Fibroblast of the conjunctiva (primary cell): Measurements from ENCODE around the gene KDM4C.
"Not testable (repeated sequence)": the region's sequence is repeated elsewhere in the genome, so short reads cannot be mapped to it uniquely, and the experiment has no call there.

ENCODE experiments used
- DNase-seq: peaks from one replicate; pipeline ENCODE4 v3.0.0-alpha.2; 2010; ENCODE audit warnings: low read depth

KDM4C gene

DNA sequence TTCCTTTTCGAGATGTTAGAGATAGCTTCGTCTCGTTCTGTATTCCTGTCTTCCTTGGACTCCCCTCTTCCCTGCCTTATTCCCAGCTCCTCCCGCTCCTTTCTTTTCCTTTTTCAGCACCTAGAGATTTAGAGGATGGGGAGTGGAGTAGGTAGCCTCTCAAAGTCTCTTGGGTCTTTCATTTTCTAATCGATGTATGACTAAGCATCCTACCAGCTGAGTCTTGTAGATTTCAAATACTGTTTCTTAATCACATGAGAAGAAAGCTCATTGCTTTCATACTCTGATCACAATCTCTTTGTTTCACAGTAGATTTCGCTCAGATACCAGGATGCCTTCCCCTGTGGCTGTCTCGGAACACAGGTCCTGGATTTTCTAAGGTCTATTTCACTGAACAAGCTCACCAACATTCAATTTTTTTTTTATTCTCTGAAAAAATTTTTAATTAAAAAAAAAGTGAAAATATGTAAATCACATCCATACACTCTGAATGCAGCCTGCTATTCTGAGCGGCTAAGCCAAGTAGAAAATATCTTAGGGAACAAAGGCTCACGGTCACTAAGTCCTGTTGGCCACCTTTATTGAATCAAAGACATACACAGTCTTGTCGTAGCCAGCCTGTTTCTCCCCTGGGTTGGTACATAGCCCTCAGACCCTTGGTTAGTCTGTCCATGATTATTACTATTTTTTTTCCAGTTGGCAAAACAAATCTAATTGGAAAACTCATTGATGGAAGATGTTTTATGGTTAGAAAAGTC lies 413.8 kb downstream of the KDM4C start:
- DNase-seq: no peak

DNA sequence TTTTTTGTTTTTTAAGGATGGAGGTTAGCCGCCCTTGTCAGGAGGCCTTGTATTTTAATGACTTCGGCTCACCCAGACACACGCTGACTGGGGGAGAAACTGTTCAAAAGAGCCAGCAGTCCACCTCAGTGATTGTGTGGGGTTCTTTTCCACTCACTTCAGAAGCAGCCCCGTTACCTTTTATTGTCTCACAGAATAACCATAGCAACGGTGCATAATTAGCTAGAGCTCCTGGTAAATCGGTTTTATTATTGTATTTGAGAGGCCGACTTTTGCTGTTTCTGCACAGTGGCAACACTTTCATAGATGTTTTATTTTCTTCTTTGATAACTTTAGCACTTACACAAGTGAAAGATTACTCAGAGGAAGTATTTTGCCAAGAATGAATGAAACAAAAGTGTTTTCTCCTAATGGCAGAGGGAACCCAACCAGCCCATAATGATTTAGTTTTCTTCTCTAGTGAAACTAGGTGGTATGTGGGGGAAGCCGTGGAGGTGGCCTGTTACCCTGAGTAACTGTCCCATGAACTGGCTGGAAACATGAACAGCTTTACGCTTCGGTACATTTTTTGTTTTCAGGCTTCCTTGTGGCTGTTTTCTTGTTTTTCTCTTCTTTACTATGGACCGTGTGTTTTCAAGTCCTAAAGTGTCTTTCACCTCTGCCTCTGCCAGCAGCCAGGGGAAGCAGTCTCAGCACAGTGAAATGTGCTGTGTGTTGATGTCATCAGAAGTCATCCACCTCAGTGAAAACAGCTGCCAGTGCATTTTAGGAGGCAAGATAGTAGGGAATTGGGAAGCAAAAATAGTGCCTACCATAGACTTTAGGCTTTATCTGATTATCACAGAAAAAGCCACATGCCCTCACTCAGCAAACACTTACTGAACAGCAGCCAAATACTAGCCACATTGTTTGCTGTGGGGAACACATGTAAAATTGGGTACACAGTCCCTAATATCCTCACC lies 414.7 kb downstream of the KDM4C start:
- DNase-seq: no peak

DNA sequence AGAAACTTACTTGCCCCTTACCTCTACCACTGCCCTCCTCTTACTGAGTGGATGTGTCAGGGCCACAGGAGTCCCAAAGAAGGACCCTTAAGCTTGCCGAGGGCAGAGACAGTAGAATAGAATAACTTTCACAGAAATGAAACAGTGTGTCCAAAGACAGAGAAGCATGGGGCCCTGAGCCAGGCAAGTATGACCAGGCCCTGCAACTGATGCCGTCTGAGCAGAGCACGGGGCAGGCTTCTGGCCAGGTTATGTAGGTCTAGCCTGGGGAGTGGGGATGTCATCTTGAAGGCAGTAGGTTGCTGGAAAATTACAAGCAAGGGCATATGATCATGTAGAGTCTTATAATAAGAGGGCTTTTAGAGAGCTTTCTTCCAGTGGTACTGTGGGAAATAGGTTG lies 415.4 kb downstream of the KDM4C start:
- no peak for DNase-seq

DNA sequence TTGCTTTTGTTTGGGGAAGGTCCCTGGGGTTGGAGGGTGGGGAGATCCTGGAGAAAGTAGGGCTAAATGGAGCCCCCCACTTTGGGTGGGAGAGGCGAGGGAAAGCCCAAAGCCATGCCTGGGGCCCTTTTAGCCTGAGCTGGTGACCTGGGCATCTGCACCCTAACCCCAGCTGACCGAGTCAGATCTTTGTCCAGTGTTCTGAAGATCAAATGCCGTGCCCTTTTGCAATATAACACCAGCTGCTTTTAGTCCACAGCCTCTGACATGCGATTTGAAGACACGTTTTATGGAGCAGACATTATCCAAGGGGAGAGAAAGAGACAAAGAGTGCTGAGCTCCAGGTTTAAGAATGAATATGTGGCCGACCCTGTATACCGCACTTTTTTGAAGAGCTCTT lies 416.5 kb downstream of the KDM4C start:
- DNase-seq: no peak

DNA sequence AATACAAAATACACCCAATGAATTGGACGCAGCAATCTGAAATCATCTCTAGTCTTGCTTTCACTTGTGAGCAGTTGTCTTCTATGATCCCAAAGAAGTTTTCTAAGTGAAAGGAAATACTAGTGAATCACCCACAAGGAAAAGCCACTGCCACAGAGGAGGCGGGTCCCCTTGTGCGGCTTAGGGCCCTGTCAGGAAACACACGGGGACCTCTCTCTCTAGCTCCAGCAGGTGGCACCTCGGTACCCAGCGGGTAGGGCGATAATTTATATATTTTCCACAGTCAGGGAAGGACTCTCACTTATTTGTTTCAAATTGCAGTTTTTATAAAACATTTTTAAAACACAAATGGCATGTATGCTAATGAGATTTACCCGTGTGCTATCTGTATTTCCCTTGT lies 417.1 kb downstream of the KDM4C start:
- DNase-seq: no peak

DNA sequence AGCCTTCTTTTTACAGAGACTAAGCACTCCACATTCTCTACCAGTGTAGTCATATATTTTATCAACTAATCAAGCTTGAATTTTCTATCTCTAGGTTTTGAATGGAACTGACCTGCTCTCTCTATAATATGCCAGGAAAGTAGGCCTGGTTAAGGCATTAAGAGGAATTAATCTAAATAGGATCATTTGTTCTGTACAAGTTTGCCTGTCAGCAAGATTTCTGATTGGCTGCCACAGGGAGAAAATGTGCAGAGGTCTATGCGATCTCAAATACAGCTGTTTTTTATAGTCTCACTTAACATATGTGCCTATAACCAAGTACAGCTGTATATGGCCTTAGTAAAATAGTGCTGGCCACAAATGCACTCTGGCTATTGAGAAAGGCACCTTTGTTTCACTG lies 418.8 kb downstream of the KDM4C start:
- no peak for DNase-seq

DNA sequence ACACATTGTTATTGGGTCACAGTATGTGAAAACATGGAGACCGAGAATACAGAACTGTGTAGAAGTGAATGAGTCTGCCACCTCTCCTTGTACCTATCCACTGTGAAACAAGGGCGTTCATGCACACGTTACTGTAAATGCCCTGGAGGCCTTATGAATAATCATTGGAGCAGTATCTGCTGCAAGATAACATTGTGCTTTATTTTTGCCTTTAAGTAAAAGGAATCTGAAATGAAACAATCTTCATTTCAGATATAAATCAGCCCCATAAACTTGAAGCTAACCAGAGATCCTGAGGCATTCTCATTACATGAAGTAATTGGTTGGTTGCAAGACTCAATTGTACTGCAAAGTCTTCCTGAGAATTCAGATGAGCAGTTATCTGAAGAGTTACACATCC lies 419.6 kb downstream of the KDM4C start:
- DNase-seq: no peak

DNA sequence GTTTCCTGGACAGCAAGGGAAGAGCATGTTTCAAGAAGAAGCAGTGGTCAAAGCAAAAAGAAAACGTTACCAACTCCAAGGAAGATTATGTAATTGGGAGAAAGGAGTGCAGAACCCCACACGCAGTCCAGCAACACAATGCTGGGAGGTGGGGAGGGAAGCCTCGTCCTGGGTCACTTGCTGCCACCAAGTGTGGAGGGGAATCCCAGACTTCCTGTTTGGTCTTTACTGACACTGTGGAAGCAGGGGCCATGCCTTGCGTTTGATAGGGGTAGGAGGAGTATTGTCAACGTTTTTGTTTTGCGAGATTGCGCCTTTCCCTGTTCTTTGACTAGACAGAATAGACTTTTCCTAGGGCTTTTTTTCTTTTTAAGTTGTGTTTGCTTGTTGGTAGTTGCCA lies 421.0 kb downstream of the KDM4C start:
- DNase-seq: no peak

DNA sequence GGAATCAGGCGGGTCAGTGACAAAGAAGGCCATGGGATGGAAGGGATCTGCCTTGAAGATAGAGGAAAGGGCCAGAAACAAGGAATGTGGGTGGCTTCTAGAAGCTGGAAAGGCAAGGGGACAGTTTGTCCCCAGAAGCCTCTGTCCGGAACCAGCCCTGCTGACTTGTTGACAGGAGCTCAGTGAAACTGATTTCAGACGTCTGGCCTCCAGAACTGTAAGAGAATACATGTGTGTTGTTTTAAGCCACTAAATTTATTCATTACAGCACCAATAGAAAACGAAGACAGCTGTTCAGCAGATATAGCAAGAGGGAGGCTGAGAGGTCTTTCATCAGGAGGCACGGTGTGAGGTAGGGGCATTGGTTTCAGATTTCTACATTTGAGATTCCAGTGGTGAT lies 422.5 kb downstream of the KDM4C start:
- no peak for DNase-seq

DNA sequence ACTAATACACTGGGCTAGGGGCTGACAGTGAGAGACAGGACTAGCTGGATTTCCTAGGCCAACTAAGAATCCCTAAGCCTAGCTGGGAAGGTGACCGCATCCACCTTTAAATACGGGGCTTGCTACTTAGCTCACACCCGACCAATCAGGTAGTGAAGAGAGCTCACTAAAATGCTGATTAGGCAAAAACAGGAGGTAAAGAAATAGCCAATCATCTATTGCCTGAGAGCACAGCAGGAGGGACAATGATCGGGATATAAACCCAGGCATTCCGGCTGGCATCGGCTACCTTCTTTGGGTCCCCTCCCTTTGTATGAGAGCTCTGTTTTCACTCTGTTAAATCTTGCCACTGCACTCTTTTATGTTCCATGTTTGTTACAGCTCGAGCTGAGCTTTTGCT lies 425.4 kb downstream of the KDM4C start:
- DNase-seq: not testable (repeated sequence)

DNA sequence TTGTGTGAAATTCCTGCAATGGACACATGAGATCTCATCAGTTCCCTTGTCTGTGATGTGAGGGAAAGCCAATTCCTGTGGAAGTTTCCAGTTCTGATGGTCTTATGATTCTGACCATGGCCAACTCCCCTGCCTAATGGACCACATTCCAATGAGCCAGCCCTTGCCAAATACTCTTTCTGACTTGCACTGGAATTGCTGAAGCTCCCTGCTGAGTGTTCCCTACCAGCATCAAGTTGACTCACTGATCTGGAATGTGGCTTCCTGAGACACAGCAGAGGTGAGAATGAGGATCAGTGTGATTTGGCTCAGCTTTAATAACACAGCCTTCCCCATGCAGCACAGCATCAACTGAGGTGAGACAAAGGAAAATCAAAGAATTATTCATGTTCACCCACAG lies 427.8 kb downstream of the KDM4C start:
- peak; percentile 57 for DNase-seq

DNA sequence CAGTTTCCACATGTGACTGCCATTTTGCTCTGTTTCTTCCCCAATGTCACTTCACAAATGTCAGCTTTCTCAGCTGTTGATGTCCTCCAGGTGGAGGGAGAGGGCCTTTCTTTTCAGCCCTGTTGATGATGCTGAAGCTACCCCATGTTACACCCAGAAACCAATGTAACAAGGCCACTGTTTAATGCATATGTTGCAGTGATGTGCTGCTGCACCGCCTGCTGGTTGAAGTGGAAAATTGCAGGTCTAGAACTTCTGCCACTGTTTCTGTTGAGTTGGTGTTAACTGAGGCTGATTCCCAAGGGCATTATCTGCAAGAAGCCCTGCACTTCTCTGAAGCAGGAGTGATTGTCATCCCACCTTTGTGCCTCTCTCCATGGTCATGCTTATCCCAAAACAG lies 428.4 kb downstream of the KDM4C start:
- DNase-seq: no peak

DNA sequence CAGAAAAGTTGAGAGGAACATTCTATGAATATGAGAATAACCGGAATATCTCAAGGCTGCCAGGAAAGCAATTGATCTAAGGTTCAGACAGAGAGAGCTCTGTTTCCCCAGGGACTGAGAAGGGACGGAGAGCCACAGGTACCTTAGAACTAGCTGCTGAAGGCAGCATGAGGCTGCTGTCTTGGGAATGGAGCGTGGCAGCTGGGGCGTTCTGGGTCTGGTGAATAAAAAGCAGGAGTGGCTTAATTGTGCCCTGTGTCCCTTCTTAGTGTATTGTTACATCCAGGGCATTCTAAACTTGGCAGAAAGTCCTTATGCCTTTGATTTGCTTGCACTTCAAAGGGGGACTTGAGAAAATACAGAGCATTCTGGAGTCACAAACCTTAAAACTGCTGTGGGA lies 434.5 kb downstream of the KDM4C start:
- no peak for DNase-seq

DNA sequence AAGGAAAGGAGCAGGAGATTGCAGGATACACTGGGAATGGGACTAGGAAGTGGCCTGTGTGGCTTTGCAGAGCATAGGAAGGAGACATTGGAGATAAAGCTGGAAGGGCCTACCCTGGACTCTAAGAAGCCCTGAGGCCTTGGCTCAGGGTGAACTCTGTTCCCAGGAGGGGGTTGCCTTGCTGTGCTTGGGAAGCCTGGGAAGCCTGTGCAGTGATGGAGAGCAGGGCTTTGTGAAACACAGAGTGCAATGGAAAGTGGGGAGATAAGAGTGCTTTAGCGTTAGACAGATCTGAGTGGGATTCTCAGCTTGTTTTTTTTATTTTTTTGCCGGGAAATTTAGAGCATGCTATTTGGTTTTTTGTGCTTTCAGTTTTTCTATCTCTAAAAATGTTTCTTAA lies 437.8 kb downstream of the KDM4C start:
- DNase-seq: no peak

DNA sequence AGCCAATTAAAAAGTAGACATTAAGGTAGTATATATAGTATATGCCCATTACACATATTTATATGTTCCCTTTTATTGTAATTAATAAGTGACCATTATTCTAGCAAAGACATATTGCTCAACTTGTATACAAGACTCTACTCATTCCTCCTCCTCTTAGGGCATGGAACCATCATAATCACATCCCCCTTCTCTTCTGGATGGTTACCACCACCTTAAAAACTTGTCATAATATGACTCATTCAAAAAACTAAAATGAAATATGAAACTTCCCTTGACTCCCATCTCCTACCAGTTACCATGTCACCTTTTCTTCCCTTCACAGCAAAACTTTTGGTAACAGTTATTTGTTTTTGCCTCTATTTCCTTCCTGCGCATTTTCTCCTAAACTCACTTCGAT lies 438.7 kb downstream of the KDM4C start:
- DNase-seq: no peak

DNA sequence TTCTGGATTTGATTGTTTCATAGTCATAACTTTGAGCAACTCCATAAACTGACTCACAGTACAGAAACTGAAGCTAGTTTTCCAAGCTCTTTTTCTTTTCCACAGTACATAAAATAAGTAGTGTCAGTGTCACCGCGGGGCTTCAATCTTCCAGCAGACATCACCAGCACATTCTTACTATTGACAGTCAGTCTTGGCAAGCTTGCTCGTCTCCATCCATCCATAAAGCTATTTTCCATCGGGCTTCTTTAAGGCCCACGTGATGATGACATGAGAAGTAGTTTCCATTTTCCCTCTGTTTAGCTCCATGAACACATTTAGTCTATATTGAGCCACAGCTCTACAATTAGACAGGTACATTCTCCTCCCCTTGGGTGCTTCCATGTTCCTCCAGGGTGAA lies 443.4 kb downstream of the KDM4C start:
- no peak for DNase-seq

DNA sequence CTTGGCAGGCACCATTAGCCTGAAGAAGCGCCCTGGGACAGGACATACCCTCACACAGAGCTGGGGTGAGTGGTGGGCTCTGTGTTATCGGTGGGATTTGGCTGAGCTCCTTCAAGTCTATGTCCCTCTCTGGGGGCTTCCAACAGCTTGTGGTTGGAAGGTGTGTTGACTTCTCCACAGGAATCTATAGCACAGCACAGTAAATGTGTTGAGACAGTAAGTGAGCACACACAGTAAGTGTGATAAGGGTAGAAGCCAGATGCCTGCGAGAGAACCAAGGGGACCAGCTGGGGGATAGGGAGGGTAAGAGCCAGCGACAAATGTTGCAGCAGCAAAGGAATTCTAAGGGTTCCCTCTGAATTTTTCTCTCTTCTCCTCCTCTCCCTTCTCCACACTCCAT lies 448.0 kb downstream of the KDM4C start:
- DNase-seq: no peak

DNA sequence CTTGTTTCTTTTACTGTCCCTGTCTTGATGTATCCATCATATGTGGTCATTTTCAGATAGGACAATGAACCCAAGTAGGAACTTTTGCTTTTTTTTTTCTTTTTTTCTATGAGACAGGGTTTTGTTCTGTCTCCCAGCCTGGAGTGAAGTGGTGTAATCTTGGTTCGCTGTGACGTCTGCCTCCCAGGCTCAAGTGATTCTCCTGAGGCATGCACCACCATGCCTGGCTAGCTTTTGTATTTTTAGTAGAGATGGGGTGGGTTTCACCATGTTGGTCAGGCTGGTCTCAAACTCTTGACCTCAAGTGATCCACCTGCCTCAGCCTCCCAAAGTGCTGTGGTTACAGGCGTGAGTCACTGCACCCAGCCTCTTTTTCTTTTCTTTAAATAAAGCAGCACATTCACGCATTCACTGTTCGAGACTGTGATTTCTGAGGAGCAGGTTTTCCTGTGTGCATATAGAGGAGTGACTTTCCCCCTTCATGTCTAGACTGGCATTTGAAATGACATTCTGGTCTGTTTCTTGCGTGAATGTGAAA lies 448.5 kb downstream of the KDM4C start:
- no peak for DNase-seq

DNA sequence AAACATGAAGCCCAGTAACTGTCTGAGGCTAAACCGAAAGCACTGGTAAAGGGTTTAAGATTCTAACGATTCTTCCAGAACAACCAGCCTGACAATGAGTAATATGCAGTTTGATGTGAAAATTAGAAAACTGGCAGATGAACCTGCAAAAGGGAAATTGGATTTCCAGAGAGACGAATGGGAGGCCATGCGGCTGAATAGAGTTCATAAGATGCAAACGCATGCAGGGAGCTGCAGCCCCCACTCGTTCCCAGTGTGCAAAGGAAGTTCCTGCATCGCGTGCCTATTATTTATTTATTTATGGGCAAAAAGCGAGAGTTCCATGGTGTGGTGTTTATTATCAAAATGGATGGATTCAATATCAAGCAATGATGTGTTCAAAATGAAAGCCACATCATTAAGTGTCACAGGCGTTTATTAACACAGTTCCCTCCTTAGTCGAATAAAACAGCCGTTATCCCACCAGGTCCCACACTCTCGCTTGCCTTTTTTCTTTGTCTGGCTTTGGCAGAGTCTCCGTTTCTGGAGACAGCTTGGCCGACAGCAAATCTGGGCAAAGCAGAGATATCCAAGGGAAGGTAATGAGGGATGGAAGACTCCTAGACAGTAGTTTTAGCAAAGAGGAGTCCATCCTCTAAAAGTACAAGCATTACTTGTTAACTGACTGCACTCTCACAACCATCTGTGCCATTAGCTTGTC lies 451.4 kb downstream of the KDM4C start:
- DNase-seq: no peak

DNA sequence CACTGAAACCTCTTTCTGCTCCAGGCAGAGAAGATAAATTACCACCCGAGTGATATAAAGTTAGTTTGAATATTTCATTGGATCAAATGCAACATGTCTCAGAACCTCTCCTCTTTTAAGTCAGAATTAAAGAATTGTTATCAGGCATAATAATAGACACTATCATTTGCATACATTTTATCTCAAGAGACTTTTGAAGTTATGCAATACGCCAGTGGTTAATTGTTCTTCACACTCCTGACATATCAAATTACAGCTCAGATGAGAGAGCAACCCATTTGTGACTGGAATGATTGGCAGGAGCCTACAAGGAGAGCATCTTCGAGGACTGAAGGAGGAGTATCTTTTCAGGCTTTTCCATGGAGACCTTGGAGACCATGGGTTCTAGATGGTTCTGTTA lies 452.2 kb downstream of the KDM4C start:
- DNase-seq: no peak

DNA sequence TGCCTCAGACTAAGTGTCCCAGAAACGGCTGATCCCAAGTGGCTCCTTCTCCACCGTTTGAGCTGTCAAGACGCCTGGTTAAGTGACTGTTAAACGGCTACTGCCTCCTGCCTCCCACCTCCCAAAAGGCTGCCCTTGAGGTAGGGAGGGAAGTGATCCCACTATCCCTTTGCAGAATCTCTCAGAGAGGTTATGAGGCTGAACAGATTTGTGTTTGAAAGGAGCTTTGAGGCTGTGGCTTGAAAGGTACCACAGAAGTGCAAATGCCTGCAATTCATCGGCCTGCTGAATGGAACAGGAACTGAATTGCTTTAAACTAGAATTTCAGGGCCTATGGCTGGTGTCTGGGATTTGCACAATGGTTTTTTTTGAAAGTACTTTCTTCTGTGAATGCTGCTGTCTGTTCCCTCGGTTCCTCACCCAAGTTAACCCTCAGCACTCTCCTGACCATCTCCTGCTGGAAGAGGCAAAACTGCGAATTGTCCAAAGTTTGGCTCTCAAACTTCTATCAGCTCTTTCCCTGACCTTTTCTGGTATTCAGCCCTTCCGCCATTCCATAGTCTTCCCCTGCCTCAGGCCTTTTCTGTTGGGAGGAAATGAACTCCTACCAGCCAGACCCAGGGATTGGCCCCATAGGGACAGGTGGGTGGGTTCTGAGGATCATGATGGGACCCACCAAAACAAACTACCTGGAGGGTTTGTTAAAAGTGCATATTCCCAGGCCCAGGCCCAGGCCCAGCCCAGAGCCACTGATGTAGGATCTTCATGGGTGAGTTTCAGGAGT lies 453.3 kb downstream of the KDM4C start:
- no peak for DNase-seq

DNA sequence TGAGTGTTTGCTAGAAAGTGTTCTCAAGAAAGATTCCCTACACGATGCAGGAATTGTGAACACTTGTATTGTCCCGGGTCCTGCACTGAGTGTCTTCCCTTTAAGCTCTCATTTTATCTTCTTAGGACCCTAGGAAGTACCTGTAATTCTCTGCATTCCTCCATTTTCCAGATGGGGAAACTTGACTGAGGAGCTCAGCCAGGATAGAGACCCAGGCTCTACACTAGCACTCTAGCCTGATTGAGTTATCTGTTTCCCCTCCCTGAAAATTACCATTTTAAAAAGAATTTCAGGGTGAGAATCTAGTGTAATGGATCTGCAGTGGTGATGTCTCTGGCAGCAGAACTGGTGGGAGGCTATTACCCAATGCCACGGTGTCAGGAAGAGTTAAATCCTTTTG lies 453.9 kb downstream of the KDM4C start:
- no peak for DNase-seq
